Measurements from ENCODE around the gene OTP.

DNA sequence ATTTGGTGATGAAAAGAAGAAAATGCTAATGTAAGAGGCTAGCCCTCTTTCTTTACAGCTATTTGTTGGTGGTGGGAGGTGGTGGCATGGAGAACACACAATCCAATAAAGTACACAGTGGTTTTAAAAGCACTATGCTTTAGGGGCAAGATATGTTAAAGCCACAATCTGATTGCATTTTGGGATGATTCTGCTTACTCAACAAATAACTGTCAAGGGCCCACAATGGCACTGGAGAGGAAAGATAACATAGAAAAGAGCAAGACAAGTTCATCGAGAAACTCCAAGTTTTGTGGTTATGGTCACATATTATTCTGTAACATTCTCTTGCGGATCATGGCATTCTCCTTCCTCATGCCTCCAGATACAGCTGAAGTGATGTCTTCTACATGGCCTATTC, 38.8 kb downstream of the OTP start:
- no peak for TF ChIP-seq POLR2A (IDR thresholded peaks at IDR 0.05)
- TF ChIP-seq, protein P1, sequence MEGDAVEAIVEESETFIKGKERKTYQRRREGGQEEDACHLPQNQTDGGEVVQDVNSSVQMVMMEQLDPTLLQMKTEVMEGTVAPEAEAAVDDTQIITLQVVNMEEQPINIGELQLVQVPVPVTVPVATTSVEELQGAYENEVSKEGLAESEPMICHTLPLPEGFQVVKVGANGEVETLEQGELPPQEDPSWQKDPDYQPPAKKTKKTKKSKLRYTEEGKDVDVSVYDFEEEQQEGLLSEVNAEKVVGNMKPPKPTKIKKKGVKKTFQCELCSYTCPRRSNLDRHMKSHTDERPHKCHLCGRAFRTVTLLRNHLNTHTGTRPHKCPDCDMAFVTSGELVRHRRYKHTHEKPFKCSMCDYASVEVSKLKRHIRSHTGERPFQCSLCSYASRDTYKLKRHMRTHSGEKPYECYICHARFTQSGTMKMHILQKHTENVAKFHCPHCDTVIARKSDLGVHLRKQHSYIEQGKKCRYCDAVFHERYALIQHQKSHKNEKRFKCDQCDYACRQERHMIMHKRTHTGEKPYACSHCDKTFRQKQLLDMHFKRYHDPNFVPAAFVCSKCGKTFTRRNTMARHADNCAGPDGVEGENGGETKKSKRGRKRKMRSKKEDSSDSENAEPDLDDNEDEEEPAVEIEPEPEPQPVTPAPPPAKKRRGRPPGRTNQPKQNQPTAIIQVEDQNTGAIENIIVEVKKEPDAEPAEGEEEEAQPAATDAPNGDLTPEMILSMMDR (IDR thresholded peaks at IDR 0.05): no peak
